DLD1 (cell line): Measurements from ENCODE around the gene SCAP.

Experiments used
- in situ Hi-C: cut with HindIII; loops from 2 replicates; pipeline ENCODE4 v1.10.0; 2017; ENCODE audit warnings: low sequenced_read_pairs

Gene SCAP

DNA sequence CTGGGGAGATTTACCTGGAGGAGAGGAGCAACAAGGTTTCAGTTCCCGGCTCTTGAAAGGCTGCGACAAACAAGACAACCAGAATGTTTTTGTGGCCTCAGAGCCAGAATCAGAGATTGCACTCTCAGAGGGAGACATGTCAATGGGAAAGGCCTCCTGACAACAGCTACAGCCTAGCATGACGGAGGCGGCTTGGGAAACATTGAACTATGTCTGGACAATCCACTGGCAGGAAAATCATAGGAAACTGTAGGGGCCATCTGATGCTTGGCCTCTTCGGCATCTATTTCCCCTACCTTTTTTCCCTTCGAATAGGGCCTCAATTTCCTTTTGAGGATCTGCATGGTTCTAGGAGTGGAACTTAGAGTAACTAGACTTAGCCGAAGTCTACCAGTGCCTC, 108.1 kb downstream of the SCAP start:
- in situ Hi-C loops, result no loop called here

DNA sequence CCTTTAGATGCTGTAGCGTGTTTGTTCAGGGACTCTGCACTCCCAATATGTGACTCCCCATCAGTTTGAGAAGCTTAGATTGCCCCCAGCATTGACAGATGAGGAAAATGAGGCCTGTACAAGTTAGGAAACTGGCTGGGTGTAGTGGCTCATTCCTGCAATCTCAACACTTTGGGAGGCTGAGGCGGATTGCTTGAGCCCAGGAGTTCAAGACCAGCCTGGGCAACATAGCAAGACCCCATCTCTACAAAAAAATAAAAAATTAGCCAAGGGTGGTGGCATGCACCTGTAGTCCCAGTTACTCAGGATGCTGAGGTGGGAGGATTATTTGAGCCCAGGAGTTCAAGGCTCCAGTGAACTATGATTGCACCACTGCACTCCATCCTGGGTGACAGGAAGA, 108.9 kb downstream of the SCAP start:
- in situ Hi-C loops, result no loop called here

DNA sequence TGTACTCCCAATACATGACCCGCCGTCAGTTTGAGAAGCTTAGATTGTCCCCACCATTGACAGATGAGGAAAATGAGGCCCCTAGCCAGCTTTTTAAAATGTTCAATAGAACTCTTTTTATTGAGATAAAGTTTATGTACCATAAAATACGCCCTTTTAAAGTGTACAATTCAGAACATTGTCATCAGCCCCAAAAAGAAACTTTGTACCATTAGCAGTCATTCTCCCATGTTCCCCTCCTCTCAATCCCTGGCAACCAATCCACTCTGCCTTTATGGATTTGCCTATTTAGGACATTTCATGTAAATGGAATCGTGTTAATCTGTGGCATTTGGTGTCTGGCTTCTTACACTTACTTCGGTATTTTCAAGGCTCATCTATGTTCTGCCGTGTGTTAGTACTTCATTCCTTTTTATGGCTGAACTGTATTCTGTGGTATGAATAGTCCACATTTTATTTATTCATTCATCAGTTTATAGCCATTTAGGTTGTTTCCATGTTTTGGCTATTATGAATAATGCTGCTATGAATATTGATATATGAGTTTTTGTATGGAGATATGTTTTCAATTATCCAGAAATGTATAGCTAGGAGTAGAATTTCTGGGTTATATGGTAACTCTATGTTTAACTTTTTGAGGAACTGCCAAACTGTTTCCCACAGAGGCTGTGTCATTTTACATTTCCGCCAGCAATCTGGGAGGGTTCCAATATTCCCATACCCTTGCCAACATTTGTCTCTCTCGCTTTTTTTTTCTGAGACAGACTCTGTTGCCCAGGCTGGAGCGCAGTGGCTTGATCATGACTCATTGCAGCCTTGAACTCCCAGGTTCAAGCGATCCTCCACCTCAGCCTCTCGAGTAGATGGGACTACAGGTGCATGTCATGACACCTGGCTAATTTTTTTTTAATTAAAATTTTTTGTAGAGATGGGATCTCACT, 110.3 kb downstream of the SCAP start:
- in situ Hi-C loops, result no loop called here
